ENCODE measurements around the gene SKAP1.

DNA sequence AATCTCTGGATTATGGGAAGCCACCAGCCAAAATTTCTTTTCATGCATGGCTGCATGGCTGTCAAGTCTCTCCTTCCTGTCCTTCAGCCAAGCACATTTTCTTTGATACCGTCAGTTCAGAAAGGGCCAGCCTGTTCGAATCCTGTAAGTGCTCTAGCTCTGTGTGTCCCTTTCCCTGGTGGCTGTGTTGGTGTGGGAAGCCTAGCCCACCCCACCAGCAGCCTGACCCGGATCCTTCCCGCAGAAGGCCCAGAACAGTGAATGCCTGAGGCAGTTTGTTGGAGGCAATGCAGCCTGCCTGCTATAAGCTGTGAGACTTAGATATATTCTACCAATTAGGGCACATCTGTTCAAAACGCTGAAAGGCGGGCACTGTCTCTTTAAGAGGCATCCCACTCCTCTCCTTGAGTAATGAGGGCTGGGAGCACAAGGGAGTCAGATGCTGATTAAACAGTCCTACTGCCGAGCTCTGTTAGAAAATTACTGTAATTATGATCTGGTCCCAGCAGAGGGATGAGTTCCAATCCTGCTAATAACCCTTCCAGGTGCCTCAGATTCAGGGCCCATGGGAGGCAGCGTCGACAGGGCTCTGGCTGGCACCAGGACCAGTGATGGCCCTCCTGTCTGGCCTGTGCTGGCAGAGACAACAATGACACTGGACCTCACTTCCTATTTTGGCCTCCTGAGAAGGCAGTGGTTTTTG, 304.0 kb downstream of the SKAP1 start:
- TF ChIP-seq, protein P1, sequence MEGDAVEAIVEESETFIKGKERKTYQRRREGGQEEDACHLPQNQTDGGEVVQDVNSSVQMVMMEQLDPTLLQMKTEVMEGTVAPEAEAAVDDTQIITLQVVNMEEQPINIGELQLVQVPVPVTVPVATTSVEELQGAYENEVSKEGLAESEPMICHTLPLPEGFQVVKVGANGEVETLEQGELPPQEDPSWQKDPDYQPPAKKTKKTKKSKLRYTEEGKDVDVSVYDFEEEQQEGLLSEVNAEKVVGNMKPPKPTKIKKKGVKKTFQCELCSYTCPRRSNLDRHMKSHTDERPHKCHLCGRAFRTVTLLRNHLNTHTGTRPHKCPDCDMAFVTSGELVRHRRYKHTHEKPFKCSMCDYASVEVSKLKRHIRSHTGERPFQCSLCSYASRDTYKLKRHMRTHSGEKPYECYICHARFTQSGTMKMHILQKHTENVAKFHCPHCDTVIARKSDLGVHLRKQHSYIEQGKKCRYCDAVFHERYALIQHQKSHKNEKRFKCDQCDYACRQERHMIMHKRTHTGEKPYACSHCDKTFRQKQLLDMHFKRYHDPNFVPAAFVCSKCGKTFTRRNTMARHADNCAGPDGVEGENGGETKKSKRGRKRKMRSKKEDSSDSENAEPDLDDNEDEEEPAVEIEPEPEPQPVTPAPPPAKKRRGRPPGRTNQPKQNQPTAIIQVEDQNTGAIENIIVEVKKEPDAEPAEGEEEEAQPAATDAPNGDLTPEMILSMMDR (IDR thresholded peaks at IDR 0.05) = no peak
- TF ChIP-seq POLR2A (IDR thresholded peaks at IDR 0.05; ENCODE audit: low read depth) (no peak), EP300 (IDR thresholded peaks at IDR 0.05) (no peak), POLR2AphosphoS5 (IDR thresholded peaks at IDR 0.05) (no peak)

Data from esophagus muscularis mucosa (tissue), 4 donors.